ENCODE measurements around the gene MAP3K7. TPM values are rescaled to one million over a fixed set of nuclear protein-coding genes. Genes with fewer than 3 reads are reported as not detected.

The MAP3K7 gene
- total and polyA plus RNA-seq, 4 donors: 5.5 to 17.2 (median 11.5) TPM

DNA sequence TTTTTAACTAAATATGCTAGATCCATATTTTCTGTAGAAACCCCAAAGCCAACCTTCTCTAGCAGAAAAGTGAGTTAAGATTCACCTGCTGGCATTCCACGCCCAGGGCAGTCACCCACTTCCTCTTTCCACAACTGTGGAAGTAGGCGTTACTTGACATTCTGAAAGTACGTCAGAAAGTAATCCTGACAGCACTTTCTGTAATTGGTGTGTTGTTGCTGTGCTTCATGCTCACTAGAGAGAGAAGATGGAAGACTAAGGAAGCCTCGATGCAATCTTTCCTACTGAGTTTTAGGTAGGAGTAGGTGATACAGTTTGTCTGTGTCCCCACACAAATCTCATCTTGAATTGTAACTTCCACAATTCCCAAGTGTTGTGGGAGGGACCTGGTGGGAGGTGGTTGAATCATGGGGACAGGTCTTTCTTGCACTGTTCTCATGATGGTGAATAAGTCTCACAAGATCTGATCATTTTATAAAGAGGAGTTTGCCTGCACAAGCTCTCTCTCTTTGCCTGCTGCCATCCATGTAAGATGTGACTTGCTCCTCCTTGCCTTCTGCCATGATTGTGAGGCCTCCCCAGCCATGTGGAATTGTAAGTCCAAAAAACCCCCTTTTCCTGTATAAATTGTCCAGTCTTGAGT lies 101.1 kb downstream of the MAP3K7 start:
- Histone ChIP-seq H3K9me3 (ENCODE audit: control insufficient read depth in 4 of 4, low read length in 3 of 4) (no peaks in the 10 kb centered on the region), H3K36me3 (ENCODE audit: control insufficient read depth in 4 of 4, insufficient read depth in 3 of 4, low read depth in 1 of 4, low read length in 3 of 4) (no peaks in the 10 kb centered on the region), H3K9ac (ENCODE audit: low read depth in 1 of 2, low read length in 2 of 2) (no peak overlapping the region), H3K27me3 (ENCODE audit: control insufficient read depth in 4 of 4, insufficient read depth in 4 of 4, low read length in 3 of 4) (no peaks in the 10 kb centered on the region), H3K4me1 (ENCODE audit: control insufficient read depth in 4 of 4, insufficient read depth in 4 of 4, low read length in 3 of 4) (no peaks in the 10 kb centered on the region), H3K27ac (ENCODE audit: low read depth in 1 of 2, low read length in 2 of 2) (no peak overlapping the region), H3K4me3 (ENCODE audit: low read depth in 1 of 3, low read length in 3 of 3) (no peak overlapping the region)
- no peak for DNase-seq (ENCODE audit: low spot score)
- TF ChIP-seq, protein P1, sequence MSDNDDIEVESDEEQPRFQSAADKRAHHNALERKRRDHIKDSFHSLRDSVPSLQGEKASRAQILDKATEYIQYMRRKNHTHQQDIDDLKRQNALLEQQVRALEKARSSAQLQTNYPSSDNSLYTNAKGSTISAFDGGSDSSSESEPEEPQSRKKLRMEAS (IDR thresholded peaks at IDR 0.05): no peak
- no peak for TF ChIP-seq RXRA (IDR thresholded peaks at IDR 0.05)
- TF ChIP-seq RAD21 (IDR thresholded peaks at IDR 0.05): no peak
- no peak for TF ChIP-seq EGR1 (IDR thresholded peaks at IDR 0.05; ENCODE audit: low read depth in 2 of 2)
- TF ChIP-seq NR2F2 (IDR thresholded peaks at IDR 0.05): no peak
- TF ChIP-seq, protein P2, sequence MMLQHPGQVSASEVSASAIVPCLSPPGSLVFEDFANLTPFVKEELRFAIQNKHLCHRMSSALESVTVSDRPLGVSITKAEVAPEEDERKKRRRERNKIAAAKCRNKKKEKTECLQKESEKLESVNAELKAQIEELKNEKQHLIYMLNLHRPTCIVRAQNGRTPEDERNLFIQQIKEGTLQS (IDR thresholded peaks at IDR 0.05): no peak
- no peak for TF ChIP-seq JUND (IDR thresholded peaks at IDR 0.05)
- no peak for TF ChIP-seq HNF4G (IDR thresholded peaks at IDR 0.05)
- no peak for TF ChIP-seq FOXA2 (IDR thresholded peaks at IDR 0.05)
- TF ChIP-seq FOXA1 (IDR thresholded peaks at IDR 0.05): no peak
- no peak for TF ChIP-seq TAF1 (conservative IDR thresholded peaks at IDR 0.05)
- TF ChIP-seq YY1 (IDR thresholded peaks at IDR 0.05): no peak
- TF ChIP-seq, protein P3, sequence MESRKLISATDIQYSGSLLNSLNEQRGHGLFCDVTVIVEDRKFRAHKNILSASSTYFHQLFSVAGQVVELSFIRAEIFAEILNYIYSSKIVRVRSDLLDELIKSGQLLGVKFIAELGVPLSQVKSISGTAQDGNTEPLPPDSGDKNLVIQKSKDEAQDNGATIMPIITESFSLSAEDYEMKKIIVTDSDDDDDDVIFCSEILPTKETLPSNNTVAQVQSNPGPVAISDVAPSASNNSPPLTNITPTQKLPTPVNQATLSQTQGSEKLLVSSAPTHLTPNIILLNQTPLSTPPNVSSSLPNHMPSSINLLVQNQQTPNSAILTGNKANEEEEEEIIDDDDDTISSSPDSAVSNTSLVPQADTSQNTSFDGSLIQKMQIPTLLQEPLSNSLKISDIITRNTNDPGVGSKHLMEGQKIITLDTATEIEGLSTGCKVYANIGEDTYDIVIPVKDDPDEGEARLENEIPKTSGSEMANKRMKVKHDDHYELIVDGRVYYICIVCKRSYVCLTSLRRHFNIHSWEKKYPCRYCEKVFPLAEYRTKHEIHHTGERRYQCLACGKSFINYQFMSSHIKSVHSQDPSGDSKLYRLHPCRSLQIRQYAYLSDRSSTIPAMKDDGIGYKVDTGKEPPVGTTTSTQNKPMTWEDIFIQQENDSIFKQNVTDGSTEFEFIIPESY (IDR thresholded peaks at IDR 0.05): no peak
- WGBS: 86% methylated on average over 4 of the region's 4 CpGs

DNA sequence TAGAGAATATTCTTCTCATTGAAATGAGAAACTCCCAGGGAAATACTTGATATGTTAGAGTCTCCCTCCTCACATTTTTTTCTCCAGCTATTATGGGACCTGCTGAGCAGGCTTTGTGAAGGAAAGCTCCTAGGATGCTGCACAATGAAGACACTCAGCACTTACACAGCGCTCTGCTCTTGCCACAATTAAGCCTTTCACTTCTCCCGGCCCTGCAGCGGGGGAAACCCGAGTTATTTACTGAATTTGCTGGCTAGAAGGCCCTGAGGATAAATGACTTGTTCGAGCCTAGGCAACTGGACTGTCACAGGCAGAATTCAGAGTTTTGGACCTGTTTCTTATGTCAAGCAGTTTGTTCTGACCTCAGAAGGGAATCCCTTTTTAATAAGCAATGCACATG lies 102.0 kb downstream of the MAP3K7 start:
- Histone ChIP-seq H3K27ac (ENCODE audit: low read depth in 1 of 2, low read length in 2 of 2) (no peak overlapping the region), H3K9ac (ENCODE audit: low read depth in 1 of 2, low read length in 2 of 2) (no peak overlapping the region), H3K9me3 (ENCODE audit: control insufficient read depth in 4 of 4, low read length in 3 of 4) (no peaks in the 10 kb centered on the region), H3K36me3 (ENCODE audit: control insufficient read depth in 4 of 4, insufficient read depth in 3 of 4, low read depth in 1 of 4, low read length in 3 of 4) (no peaks in the 10 kb centered on the region), H3K27me3 (ENCODE audit: control insufficient read depth in 4 of 4, insufficient read depth in 4 of 4, low read length in 3 of 4) (no peaks in the 10 kb centered on the region), H3K4me1 (ENCODE audit: control insufficient read depth in 4 of 4, insufficient read depth in 4 of 4, low read length in 3 of 4) (no peaks in the 10 kb centered on the region), H3K4me3 (ENCODE audit: low read depth in 1 of 3, low read length in 3 of 3) (no peak overlapping the region)
- WGBS: 80% methylated on average over 5 of the region's 5 CpGs
- TF ChIP-seq YY1 (IDR thresholded peaks at IDR 0.05) (no peak), NR2F2 (IDR thresholded peaks at IDR 0.05) (no peak), JUND (IDR thresholded peaks at IDR 0.05) (no peak), TAF1 (conservative IDR thresholded peaks at IDR 0.05) (no peak), GABPA (IDR thresholded peaks at IDR 0.05 in 1 of 2, conservative IDR thresholded peaks at IDR 0.05 in 1 of 2) (no peak)
- TF ChIP-seq, protein P3 (IDR thresholded peaks at IDR 0.05): no peak
- TF ChIP-seq, protein P1 (IDR thresholded peaks at IDR 0.05): no peak
- no peak for DNase-seq (ENCODE audit: low spot score)

Measured in liver (tissue), 9 donors.